ENCODE results near the gene RNF187.

DNA sequence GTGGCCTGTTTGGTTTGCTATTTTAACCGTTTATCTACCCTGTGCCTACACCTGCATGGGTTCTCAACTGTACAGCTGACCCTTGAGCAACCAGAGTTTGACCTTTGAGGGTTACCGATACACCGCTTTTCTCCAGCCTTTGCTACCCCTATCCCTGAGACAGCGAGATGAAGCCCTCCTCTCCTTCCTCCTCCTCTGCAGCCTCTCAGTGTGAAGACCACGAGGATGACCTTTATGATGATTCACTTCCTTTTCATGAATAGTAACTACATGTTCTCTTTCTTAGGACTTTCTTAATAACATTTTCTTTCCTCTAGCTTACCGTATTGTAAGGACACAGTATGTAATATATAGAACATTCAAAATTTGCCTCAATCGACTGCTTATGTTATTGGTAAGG, 14.5 kb upstream of the RNF187 start:
- no peak for TF ChIP-seq POLR2A (IDR thresholded peaks at IDR 0.05)
- TF ChIP-seq, protein P1, sequence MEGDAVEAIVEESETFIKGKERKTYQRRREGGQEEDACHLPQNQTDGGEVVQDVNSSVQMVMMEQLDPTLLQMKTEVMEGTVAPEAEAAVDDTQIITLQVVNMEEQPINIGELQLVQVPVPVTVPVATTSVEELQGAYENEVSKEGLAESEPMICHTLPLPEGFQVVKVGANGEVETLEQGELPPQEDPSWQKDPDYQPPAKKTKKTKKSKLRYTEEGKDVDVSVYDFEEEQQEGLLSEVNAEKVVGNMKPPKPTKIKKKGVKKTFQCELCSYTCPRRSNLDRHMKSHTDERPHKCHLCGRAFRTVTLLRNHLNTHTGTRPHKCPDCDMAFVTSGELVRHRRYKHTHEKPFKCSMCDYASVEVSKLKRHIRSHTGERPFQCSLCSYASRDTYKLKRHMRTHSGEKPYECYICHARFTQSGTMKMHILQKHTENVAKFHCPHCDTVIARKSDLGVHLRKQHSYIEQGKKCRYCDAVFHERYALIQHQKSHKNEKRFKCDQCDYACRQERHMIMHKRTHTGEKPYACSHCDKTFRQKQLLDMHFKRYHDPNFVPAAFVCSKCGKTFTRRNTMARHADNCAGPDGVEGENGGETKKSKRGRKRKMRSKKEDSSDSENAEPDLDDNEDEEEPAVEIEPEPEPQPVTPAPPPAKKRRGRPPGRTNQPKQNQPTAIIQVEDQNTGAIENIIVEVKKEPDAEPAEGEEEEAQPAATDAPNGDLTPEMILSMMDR (IDR thresholded peaks at IDR 0.05) = no peak
